Osteoblast (primary cell): ENCODE measurements around the gene CUL4A. TPM values are rescaled to one million over a fixed set of nuclear protein-coding genes. Genes with fewer than 3 reads are reported as not detected.

ENCODE experiments used
- DNase-seq: peaks from one replicate; pipeline ENCODE4 v3.0.0; 2011; ENCODE audit warnings: low spot score, mixed read lengths; ENCODE audit not compliant: insufficient read length; ENCODE audit errors: missing footprints
- H2AFZ ChIP-seq: 2 replicates; pipeline ENCODE4 v1.6.0; 2011; ENCODE audit warnings: mild to moderate bottlenecking, low read length
- H3K27ac ChIP-seq: 2 replicates; pipeline ENCODE4 v1.5.1; 2011; ENCODE audit warnings: mild to moderate bottlenecking, low read depth, low read length, moderate library complexity
- H3K27me3 ChIP-seq: 2 replicates; pipeline ENCODE4 v1.6.0; 2012; ENCODE audit warnings: mild to moderate bottlenecking, control low read depth, inconsistent platforms, low read length, moderate library complexity; ENCODE audit not compliant: insufficient read depth
- H3K36me3 ChIP-seq: 2 replicates; pipeline ENCODE4 v1.5.1; 2011; ENCODE audit warnings: mild to moderate bottlenecking, low read length, control low read depth, moderate library complexity; ENCODE audit not compliant: insufficient read depth
- H3K4me1 ChIP-seq: 2 replicates; pipeline ENCODE4 v1.5.1; 2011; ENCODE audit warnings: mild to moderate bottlenecking, low read length, control low read depth, moderate library complexity; ENCODE audit not compliant: insufficient read depth
- H3K4me2 ChIP-seq: 2 replicates; pipeline ENCODE4 v1.6.0; 2011; ENCODE audit warnings: mild to moderate bottlenecking, low read length; ENCODE audit not compliant: insufficient read depth
- H3K4me3 ChIP-seq: fragments of 200-600 bp; sonication (generic); 3 replicates; pipeline ENCODE4 v1.5.1; 2012; ENCODE audit warnings: mild to moderate bottlenecking, low read length, inconsistent platforms; ENCODE audit not compliant: insufficient read depth
- H3K79me2 ChIP-seq: 2 replicates; pipeline ENCODE4 v1.6.0; 2012; ENCODE audit warnings: mild to moderate bottlenecking, low read length, control low read depth, inconsistent platforms; ENCODE audit not compliant: insufficient read depth
- H3K9me3 ChIP-seq: 2 replicates; pipeline ENCODE4 v1.5.1; 2011; ENCODE audit warnings: low read depth, low read length, control low read depth
- H4K20me1 ChIP-seq: 2 replicates; pipeline ENCODE4 v1.6.0; 2012; ENCODE audit warnings: mild to moderate bottlenecking, low read length, control low read depth; ENCODE audit not compliant: insufficient read depth
- total RNA-seq: library from RNA; depleted of rRNA; stranded (reverse); fragments of >200 nt; gene quantifications from 2 replicates; pipeline ENCODE4 v1.2.3, GENCODE V29; 2012
- TF ChIP-seq, protein P1 (sequence below): IDR thresholded peaks from 2 replicates; pipeline ENCODE4 v1.5.1; 2011; ENCODE audit warnings: mild to moderate bottlenecking, low read depth, low read length, moderate library complexity; ENCODE audit errors: extremely low read depth

Gene CUL4A
- total RNA-seq, 1 donor: 128 TPM

DNA sequence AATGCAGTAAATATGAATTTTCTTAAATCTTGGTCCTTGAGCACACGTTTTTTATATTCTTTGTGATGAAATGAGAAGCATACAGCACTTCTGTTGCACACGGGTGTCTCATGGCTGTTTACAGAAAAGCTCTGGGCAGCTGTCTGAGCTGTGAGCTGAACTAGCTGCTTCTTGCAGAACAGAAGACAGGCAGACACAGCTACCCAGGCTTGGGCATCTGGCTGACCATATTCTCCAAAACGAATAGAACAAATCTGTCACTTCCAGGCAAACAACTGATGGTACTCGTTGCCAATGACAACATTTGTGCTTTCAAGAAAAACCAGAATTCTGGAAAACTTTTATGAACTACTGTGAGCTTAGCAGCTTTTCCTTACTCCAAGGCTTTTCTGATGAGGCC is 17.1 kb upstream of the CUL4A start:
- peak overlapping the region; percentile 29 for H3K27ac ChIP-seq
- H2AFZ ChIP-seq: no peak overlapping the region
- TF ChIP-seq, protein P1, sequence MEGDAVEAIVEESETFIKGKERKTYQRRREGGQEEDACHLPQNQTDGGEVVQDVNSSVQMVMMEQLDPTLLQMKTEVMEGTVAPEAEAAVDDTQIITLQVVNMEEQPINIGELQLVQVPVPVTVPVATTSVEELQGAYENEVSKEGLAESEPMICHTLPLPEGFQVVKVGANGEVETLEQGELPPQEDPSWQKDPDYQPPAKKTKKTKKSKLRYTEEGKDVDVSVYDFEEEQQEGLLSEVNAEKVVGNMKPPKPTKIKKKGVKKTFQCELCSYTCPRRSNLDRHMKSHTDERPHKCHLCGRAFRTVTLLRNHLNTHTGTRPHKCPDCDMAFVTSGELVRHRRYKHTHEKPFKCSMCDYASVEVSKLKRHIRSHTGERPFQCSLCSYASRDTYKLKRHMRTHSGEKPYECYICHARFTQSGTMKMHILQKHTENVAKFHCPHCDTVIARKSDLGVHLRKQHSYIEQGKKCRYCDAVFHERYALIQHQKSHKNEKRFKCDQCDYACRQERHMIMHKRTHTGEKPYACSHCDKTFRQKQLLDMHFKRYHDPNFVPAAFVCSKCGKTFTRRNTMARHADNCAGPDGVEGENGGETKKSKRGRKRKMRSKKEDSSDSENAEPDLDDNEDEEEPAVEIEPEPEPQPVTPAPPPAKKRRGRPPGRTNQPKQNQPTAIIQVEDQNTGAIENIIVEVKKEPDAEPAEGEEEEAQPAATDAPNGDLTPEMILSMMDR: no peak
- H3K4me3 ChIP-seq: no peak overlapping the region
- H3K79me2 ChIP-seq: peaks cover 14% of the 10 kb centered on the region
- no peaks in the 10 kb centered on the region for H4K20me1 ChIP-seq
- no peak for DNase-seq
- H3K4me1 ChIP-seq: peaks cover 23% of the 10 kb centered on the region
- H3K4me2 ChIP-seq: no peak overlapping the region
- H3K27me3 ChIP-seq: no peaks in the 10 kb centered on the region
- H3K9me3 ChIP-seq: no peaks in the 10 kb centered on the region
- H3K36me3 ChIP-seq: peaks cover 69% of the 10 kb centered on the region

DNA sequence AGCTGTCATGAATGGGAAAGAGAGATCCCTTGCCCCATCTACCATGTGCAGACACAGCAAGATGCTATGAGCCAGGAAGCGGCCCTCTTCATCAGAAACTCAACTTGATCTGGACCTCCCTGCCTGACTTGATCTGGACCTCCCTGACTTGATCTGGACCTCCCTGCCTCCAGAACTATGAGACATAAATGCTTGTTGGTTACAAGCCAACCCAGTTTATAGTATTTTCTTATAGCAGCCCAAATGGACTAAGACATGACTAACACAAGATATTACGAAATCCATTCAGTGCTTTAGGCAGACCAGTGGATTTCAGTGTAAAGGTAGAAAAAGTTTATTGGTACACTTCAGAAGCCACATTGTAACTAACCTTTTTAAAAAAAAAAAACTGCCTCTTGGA is 16.5 kb upstream of the CUL4A start:
- Histone ChIP-seq H3K9me3 (no peaks in the 10 kb centered on the region), H4K20me1 (no peaks in the 10 kb centered on the region), H3K4me2 (no peak overlapping the region), H3K4me3 (no peak overlapping the region), H3K36me3 (peaks cover 73% of the 10 kb centered on the region), H3K4me1 (peaks cover 19% of the 10 kb centered on the region), H3K79me2 (peaks cover 17% of the 10 kb centered on the region), H3K27me3 (no peaks in the 10 kb centered on the region), H2AFZ (no peak overlapping the region), H3K27ac (peak overlapping the region; percentile 29)
- TF ChIP-seq, protein P1: no peak
- peak; percentile 44 for DNase-seq

DNA sequence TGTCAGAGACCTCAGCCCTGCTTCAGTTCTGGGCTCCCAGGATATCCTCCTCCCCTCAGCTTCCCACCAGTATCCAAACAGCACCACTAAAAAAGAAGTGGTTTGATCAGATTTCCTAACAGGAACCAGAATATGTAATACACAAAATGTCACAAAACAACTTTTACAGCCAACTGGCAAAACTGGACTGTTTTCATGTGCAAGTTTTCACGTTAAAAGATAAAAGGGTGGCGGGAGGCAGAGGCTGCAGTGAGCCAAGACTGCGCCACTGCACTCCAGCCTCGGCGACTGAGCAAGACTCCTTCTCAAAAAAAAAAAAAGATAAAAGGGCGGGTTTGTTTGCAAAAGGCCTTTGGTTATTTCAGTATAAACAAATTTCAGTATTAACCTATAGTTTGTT is 14.1 kb upstream of the CUL4A start:
- TF ChIP-seq, protein P1: no peak
- Histone ChIP-seq H3K27ac (no peak overlapping the region), H3K4me1 (peaks cover 14% of the 10 kb centered on the region), H4K20me1 (no peaks in the 10 kb centered on the region), H3K4me3 (no peak overlapping the region), H3K36me3 (peaks cover 84% of the 10 kb centered on the region), H3K79me2 (peaks cover 29% of the 10 kb centered on the region), H3K9me3 (no peaks in the 10 kb centered on the region), H2AFZ (no peak overlapping the region), H3K4me2 (no peak overlapping the region), H3K27me3 (no peaks in the 10 kb centered on the region)
- no peak for DNase-seq

DNA sequence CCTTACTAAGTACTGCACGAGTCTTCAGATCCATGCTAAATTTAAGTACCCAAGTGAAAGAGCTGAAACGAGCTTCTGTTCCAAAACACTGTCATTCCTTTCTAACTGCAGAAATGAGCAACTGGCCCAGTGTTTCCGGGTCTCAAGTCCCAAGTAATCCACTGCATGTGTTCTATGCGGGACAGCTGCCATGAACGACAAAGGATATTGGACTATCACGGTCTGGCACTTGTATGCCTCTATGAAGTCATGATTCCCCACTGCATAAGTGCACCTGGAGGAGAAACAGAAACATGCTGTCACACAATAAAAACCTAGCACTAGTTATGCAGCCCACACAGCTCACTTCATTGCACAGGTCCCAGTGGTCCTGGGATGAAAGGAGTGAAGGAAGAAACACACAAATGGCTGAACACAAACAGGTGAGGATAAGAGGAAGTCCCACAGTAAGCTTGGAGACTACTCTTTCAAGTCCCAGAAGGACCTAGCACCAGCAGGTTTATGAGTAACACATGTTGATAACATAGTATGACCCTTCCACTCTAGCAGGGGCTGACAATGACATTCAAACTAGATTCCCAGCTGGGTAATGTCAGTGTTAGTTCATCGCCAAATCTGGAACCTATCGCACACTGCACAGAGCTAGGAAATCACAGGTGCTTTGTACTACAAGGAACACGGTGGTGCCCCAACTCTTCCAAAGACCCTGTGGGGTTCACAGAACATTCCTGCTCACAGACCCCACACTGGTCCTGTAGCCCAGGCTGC is 12.3 kb upstream of the CUL4A start:
- no peak for DNase-seq
- Histone ChIP-seq H2AFZ (no peak overlapping the region), H3K79me2 (peaks cover 40% of the 10 kb centered on the region), H4K20me1 (peaks cover 4% of the 10 kb centered on the region), H3K4me3 (no peak overlapping the region), H3K36me3 (peaks cover 70% of the 10 kb centered on the region), H3K4me1 (peaks cover 12% of the 10 kb centered on the region), H3K27me3 (no peaks in the 10 kb centered on the region), H3K4me2 (no peak overlapping the region), H3K27ac (no peak overlapping the region), H3K9me3 (no peaks in the 10 kb centered on the region)
- TF ChIP-seq, protein P1: no peak
